ENCODE data around the gene ANLN.

DNA sequence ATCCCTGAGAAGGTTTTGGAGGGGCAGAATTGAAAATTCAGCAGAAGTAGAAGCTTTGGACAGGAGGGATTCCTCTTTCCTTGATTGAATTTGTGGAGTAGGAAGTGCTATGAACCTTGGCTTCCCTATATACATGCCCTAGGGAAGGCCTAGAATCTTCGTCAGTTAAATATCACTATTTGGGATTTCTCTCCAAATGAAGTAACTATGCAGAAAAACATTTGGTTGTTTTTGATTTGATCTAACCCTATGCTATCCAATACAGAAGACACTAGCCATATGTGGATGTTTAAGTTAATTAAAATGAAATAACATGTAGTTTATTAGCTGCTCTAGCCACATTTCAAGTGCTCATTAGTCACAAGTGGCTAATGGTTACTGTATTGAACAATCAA, 15.7 kb downstream of the ANLN start:
- TF ChIP-seq, protein P1, sequence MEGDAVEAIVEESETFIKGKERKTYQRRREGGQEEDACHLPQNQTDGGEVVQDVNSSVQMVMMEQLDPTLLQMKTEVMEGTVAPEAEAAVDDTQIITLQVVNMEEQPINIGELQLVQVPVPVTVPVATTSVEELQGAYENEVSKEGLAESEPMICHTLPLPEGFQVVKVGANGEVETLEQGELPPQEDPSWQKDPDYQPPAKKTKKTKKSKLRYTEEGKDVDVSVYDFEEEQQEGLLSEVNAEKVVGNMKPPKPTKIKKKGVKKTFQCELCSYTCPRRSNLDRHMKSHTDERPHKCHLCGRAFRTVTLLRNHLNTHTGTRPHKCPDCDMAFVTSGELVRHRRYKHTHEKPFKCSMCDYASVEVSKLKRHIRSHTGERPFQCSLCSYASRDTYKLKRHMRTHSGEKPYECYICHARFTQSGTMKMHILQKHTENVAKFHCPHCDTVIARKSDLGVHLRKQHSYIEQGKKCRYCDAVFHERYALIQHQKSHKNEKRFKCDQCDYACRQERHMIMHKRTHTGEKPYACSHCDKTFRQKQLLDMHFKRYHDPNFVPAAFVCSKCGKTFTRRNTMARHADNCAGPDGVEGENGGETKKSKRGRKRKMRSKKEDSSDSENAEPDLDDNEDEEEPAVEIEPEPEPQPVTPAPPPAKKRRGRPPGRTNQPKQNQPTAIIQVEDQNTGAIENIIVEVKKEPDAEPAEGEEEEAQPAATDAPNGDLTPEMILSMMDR (IDR thresholded peaks at IDR 0.05), result no peak
- no peak for TF ChIP-seq POLR2A (IDR thresholded peaks at IDR 0.05)
